ENCODE data around the gene ZCCHC4. TPM values are rescaled to one million over a fixed set of nuclear protein-coding genes. Genes with fewer than 3 reads are reported as not detected.

Gene ZCCHC4
- total RNA-seq, 1 experiment from 2014 or later: 12.3 TPM

DNA sequence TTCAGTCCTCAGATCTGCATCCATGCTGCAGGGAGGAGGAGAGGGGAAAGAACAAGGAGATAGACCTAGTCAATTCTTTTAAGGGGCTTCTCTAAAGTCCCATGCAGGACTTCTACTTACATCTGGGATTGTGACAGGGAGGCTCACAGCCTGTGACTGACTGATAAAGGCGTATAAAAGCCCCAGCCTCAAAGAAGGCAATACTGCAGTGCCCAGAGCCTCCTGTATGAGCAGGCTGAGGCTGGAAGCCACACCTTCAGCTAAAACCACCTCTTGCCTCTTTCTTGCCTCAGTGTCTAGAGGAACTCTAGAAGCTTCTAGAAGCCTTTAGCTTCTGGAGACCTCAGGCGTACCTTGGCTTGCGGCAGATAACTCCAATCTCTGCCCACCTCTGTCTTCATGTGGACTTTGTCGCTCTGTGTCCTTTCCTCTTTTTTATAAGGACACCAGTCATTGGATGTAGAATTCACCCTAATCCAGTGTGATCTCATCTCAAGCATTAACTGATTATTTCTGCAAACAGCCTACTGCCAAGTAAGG is 6.0 kb upstream of the ZCCHC4 start:
- ChIA-PET RAD21 (ENCODE audit: low non-redundant PET in 1 of 2, low total read pairs in 2 of 2, uncharacterized antibody in 2 of 2, unreplicated experiment in 2 of 2) (no interaction called here), POLR2A (no interaction called here), CTCF (no interaction called here)
- H3K9me2 ChIP-seq (ENCODE audit: insufficient read depth): no peaks in the 10 kb centered on the region
- ATAC-seq (no peak), DNase-seq (ENCODE audit: low read depth, low spot score) (no peak)
- no peaks in the 10 kb centered on the region for H3K36me3 ChIP-seq (ENCODE audit: control insufficient read depth in 1 of 2, insufficient read depth in 2 of 2, low read length in 2 of 2)
- no peaks in the 10 kb centered on the region for H3K9me3 ChIP-seq (ENCODE audit: control insufficient read depth in 1 of 2, insufficient read depth in 1 of 2, low read depth in 1 of 2, low read length in 2 of 2)
- no peak overlapping the region for H2AFZ ChIP-seq (ENCODE audit: low read depth, low read length, poor library complexity, severe bottlenecking)
- no peak overlapping the region for H3K27ac ChIP-seq (ENCODE audit: low read depth, low read length)
- no peaks in the 10 kb centered on the region for H4K20me1 ChIP-seq (ENCODE audit: insufficient read depth)
- H3K4me2 ChIP-seq (ENCODE audit: low read length): no peak overlapping the region
- H3K4me3 ChIP-seq (replicated peaks in 1 of 2; ENCODE audit: low read depth in 1 of 2, low read length in 2 of 2): no peak overlapping the region
- H3K79me2 ChIP-seq (ENCODE audit: insufficient read depth, low read length): no peaks in the 10 kb centered on the region
- no peaks in the 10 kb centered on the region for H3K4me1 ChIP-seq (ENCODE audit: control insufficient read depth in 1 of 2, insufficient read depth in 2 of 2, low read length in 2 of 2)
- H3K9ac ChIP-seq (ENCODE audit: low read length): no peak overlapping the region
- no TSS peak for BruUV-seq (replicated peaks)
- TF ChIP-seq, protein P1, sequence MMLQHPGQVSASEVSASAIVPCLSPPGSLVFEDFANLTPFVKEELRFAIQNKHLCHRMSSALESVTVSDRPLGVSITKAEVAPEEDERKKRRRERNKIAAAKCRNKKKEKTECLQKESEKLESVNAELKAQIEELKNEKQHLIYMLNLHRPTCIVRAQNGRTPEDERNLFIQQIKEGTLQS (IDR thresholded peaks at IDR 0.05): no peak
- TF ChIP-seq YY1 (IDR thresholded peaks at IDR 0.05; ENCODE audit: extremely low read depth, insufficient replicate concordance, low read depth, low read length) (no peak), TCF7L2 (IDR thresholded peaks at IDR 0.05; ENCODE audit: borderline replicate concordance, extremely low read depth, insufficient read depth, insufficient read length) (no peak), SIN3A (IDR thresholded peaks at IDR 0.05; ENCODE audit: low read depth) (no peak), POLR2A (IDR thresholded peaks at IDR 0.05; ENCODE audit: borderline replicate concordance, extremely low read depth, insufficient read depth, insufficient read length) (no peak), EGR1 (IDR thresholded peaks at IDR 0.05; ENCODE audit: low read depth) (no peak)
- TF ChIP-seq, protein P2, sequence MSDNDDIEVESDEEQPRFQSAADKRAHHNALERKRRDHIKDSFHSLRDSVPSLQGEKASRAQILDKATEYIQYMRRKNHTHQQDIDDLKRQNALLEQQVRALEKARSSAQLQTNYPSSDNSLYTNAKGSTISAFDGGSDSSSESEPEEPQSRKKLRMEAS (IDR thresholded peaks at IDR 0.05): no peak
- intact Hi-C loops (cut with micrococcal nuclease): no loop called here
- no peaks in the 10 kb centered on the region for H3K27me3 ChIP-seq (ENCODE audit: insufficient read depth, low read length)

DNA sequence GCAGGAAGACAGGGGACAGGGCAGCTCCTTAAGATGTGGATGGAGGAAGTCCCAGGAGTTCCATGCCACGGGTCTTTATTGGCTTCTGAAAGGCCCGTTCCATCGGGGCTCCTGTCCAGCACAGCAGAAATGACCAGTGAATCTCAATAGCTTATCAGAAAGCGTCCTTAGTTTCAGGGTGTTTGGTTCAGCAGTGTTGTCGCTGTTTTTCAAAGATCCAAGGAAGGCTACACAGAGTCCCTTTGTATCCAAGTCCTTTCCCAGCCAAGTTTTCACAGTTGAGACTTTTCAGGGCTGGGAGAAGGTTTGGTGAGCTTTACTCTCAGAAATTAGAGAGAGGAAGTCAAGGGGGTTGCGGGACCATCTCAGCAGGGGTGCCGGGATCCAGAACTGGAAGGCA is 5.0 kb upstream of the ZCCHC4 start:
- CTCF ChIA-PET: no interaction called here
- DNase-seq (ENCODE audit: low read depth, low spot score): no peak
- no TSS peak for BruUV-seq (replicated peaks)
- Histone ChIP-seq H3K9ac (ENCODE audit: low read length) (no peak overlapping the region), H3K36me3 (ENCODE audit: control insufficient read depth in 1 of 2, insufficient read depth in 2 of 2, low read length in 2 of 2) (no peaks in the 10 kb centered on the region), H3K4me3 (replicated peaks in 1 of 2; ENCODE audit: low read depth in 1 of 2, low read length in 2 of 2) (no peak overlapping the region), H3K27ac (ENCODE audit: low read depth, low read length) (no peak overlapping the region), H3K9me2 (ENCODE audit: insufficient read depth) (no peaks in the 10 kb centered on the region), H4K20me1 (ENCODE audit: insufficient read depth) (no peaks in the 10 kb centered on the region), H3K4me1 (ENCODE audit: control insufficient read depth in 1 of 2, insufficient read depth in 2 of 2, low read length in 2 of 2) (peaks cover 3 to 6% of the 10 kb centered on the region in 2 experiments; a peak in 3 of 4 replicates), H3K9me3 (ENCODE audit: control insufficient read depth in 1 of 2, insufficient read depth in 1 of 2, low read depth in 1 of 2, low read length in 2 of 2) (no peaks in the 10 kb centered on the region), H3K4me2 (ENCODE audit: low read length) (no peak overlapping the region), H2AFZ (ENCODE audit: low read depth, low read length, poor library complexity, severe bottlenecking) (no peak overlapping the region), H3K27me3 (ENCODE audit: insufficient read depth, low read length) (no peaks in the 10 kb centered on the region), H3K79me2 (ENCODE audit: insufficient read depth, low read length) (no peaks in the 10 kb centered on the region)
- TF ChIP-seq SRF (IDR thresholded peaks at IDR 0.05; ENCODE audit: low read depth): no peak
- TF ChIP-seq ZNF274 (IDR thresholded peaks at IDR 0.05; ENCODE audit: low read depth, low read length): no peak
- TF ChIP-seq ELF1 (IDR thresholded peaks at IDR 0.05; ENCODE audit: borderline replicate concordance, low read depth): no peak
- TF ChIP-seq CEBPB (IDR thresholded peaks at IDR 0.05; ENCODE audit: low read depth): no peak
- no peak for TF ChIP-seq POLR2A (IDR thresholded peaks at IDR 0.05; ENCODE audit: borderline replicate concordance, extremely low read depth, insufficient read depth, insufficient read length)
- no peak for TF ChIP-seq YY1 (IDR thresholded peaks at IDR 0.05; ENCODE audit: extremely low read depth, insufficient replicate concordance, low read depth, low read length)
- no peak for TF ChIP-seq FOSL1 (IDR thresholded peaks at IDR 0.05; ENCODE audit: low read depth)
- TF ChIP-seq EGR1 (IDR thresholded peaks at IDR 0.05; ENCODE audit: low read depth): no peak
- RAD21 ChIA-PET (ENCODE audit: low non-redundant PET in 1 of 2, low total read pairs in 2 of 2, uncharacterized antibody in 2 of 2, unreplicated experiment in 2 of 2): no interaction called here
- POLR2A ChIA-PET: no interaction called here
- no peak for ATAC-seq
- intact Hi-C loops (cut with micrococcal nuclease): no loop called here
